ENCODE data around the gene LBX2.
"Not testable (repeated sequence)": the region's sequence is repeated elsewhere in the genome, so short reads cannot be mapped to it uniquely, and the experiment has no call there.

Gene LBX2

GRCh38 chr2:74460187-74460586 is 39.2 kb downstream of the LBX2 start:
- H3K9me3 ChIP-seq (ENCODE audit: control insufficient read depth, insufficient read depth, low read length); H3K27ac ChIP-seq (ENCODE audit: low read depth, low read length); H3K4me3 ChIP-seq (ENCODE audit: low read depth, low read length); H3K9ac ChIP-seq (ENCODE audit: low read depth, low read length); H3K27me3 ChIP-seq (ENCODE audit: control insufficient read depth, insufficient read depth, low read length): not testable (repeated sequence)
- H3K36me3 ChIP-seq (ENCODE audit: control insufficient read depth, insufficient read depth, low read length): peaks cover 15% of the 10 kb centered on the region
- H3K4me1 ChIP-seq (ENCODE audit: control insufficient read depth, insufficient read depth, low read length): peaks cover 13% of the 10 kb centered on the region

DNA sequence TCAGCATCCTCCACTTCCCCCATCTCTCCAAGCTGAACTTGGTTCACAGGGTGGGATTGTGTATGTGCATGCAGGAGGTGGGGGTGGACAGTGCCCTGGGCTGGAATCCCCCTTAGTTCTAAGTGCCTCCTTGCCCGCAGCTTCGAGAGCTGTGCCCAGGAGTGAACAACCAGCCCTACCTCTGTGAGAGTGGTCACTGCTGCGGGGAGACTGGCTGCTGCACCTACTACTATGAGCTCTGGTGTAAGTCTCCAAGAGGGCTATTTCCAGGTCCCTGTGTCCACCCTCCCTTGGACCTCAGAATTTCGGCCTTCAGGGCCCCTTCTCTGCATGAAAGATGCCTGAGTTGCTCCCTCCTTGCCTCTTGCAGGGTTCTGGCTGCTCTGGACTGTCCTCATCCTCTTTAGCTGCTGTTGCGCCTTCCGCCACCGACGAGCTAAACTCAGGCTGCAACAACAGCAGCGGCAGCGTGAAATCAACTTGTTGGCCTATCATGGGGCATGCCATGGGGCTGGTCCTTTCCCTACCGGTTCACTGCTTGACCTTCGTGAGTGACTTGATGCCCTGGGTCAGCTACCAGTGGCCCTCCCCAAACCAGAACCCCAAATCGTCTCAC is 39.8 kb downstream of the LBX2 start:
- H3K36me3 ChIP-seq (ENCODE audit: control insufficient read depth, insufficient read depth, low read length): peaks cover 15% of the 10 kb centered on the region
- H3K27ac ChIP-seq (ENCODE audit: low read depth, low read length); H3K9ac ChIP-seq (ENCODE audit: low read depth, low read length); H3K9me3 ChIP-seq (ENCODE audit: control insufficient read depth, insufficient read depth, low read length); H3K27me3 ChIP-seq (ENCODE audit: control insufficient read depth, insufficient read depth, low read length): not testable (repeated sequence)
- H3K4me3 ChIP-seq (ENCODE audit: low read depth, low read length): peak overlapping the region; percentile 97; the same call in 1 of the 2 replicates
- H3K4me1 ChIP-seq (ENCODE audit: control insufficient read depth, insufficient read depth, low read length): peaks cover 13% of the 10 kb centered on the region

DNA sequence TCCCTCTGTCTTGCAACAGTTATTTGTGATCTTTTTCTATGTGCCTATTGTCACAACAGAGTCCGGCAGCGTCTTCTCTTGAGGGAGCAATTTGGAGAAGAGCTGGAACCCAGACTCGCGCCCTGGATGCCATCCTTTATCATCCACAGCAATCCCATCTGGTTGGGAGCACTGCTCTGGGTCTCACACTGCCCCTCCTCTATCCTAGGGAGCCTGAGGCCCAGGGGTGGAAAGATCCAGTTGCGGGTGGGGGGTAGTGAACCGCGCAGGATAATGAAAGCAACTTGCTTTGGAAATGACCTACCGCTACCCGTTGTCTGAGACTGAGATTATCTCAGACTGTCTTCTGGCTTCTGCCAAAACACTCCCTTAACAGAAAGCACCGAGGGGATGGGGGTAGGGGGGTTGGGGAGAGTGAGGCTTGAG is 40.5 kb downstream of the LBX2 start:
- H3K27me3 ChIP-seq (ENCODE audit: control insufficient read depth, insufficient read depth, low read length): no peaks in the 10 kb centered on the region
- H3K9ac ChIP-seq (ENCODE audit: low read depth, low read length): peak overlapping the region; percentile 80
- peaks cover 10% of the 10 kb centered on the region for H3K4me1 ChIP-seq (ENCODE audit: control insufficient read depth, insufficient read depth, low read length)
- no peaks in the 10 kb centered on the region for H3K9me3 ChIP-seq (ENCODE audit: control insufficient read depth, insufficient read depth, low read length)
- H3K27ac ChIP-seq (ENCODE audit: low read depth, low read length): no peak overlapping the region
- peaks cover 15% of the 10 kb centered on the region for H3K36me3 ChIP-seq (ENCODE audit: control insufficient read depth, insufficient read depth, low read length)
- peak overlapping the region; percentile 97 for H3K4me3 ChIP-seq (ENCODE audit: low read depth, low read length)

GRCh38 chr2:74458132-74458937 is 41.1 kb downstream of the LBX2 start, which contains the start of gene WBP1:
TSS of gene WBP1 (plus strand) at chr2:74458438. CDS start at chr2:74458603, 165 bp downstream.
- Histone ChIP-seq H3K9ac (ENCODE audit: low read depth, low read length) (peak within 1 kb of the TSS; percentile 80), H3K4me3 (ENCODE audit: low read depth, low read length) (peak within 1 kb of the TSS; percentile 97), H3K9me3 (ENCODE audit: control insufficient read depth, insufficient read depth, low read length) (no peaks in the 10 kb centered on the region), H3K27ac (ENCODE audit: low read depth, low read length) (peak within 1 kb of the TSS; percentile 99), H3K36me3 (ENCODE audit: control insufficient read depth, insufficient read depth, low read length) (peaks cover 15% of the 10 kb centered on the region), H3K27me3 (ENCODE audit: control insufficient read depth, insufficient read depth, low read length) (no peaks in the 10 kb centered on the region), H3K4me1 (ENCODE audit: control insufficient read depth, insufficient read depth, low read length) (peaks cover 10% of the 10 kb centered on the region)

GRCh38 chr2:74457549-74458131 is 41.8 kb downstream of the LBX2 start:
- H3K27ac ChIP-seq (ENCODE audit: low read depth, low read length): peak overlapping the region; percentile 99
- no peaks in the 10 kb centered on the region for H3K9me3 ChIP-seq (ENCODE audit: control insufficient read depth, insufficient read depth, low read length)
- peak overlapping the region; percentile 69 for H3K4me3 ChIP-seq (ENCODE audit: low read depth, low read length)
- H3K27me3 ChIP-seq (ENCODE audit: control insufficient read depth, insufficient read depth, low read length): no peaks in the 10 kb centered on the region
- H3K9ac ChIP-seq (ENCODE audit: low read depth, low read length): peak overlapping the region; percentile 78
- peaks cover 10% of the 10 kb centered on the region for H3K4me1 ChIP-seq (ENCODE audit: control insufficient read depth, insufficient read depth, low read length)
- H3K36me3 ChIP-seq (ENCODE audit: control insufficient read depth, insufficient read depth, low read length): peaks cover 8% of the 10 kb centered on the region; the same call in 1 of the 2 replicates

- Histone ChIP-seq H3K4me3 (ENCODE audit: low read depth, low read length) (peak overlapping the region; percentile 69), H3K9ac (ENCODE audit: low read depth, low read length) (peak overlapping the region; percentile 9), H3K27me3 (ENCODE audit: control insufficient read depth, insufficient read depth, low read length) (no peaks in the 10 kb centered on the region), H3K4me1 (ENCODE audit: control insufficient read depth, insufficient read depth, low read length) (peaks cover 10% of the 10 kb centered on the region), H3K27ac (ENCODE audit: low read depth, low read length) (peak overlapping the region; percentile 99), H3K36me3 (ENCODE audit: control insufficient read depth, insufficient read depth, low read length) (peaks cover 3% of the 10 kb centered on the region; the same call in 1 of the 2 replicates), H3K9me3 (ENCODE audit: control insufficient read depth, insufficient read depth, low read length) (no peaks in the 10 kb centered on the region)
Observed at GRCh38 chr2:74457129-74457548, 42.3 kb downstream of the LBX2 start.

DNA sequence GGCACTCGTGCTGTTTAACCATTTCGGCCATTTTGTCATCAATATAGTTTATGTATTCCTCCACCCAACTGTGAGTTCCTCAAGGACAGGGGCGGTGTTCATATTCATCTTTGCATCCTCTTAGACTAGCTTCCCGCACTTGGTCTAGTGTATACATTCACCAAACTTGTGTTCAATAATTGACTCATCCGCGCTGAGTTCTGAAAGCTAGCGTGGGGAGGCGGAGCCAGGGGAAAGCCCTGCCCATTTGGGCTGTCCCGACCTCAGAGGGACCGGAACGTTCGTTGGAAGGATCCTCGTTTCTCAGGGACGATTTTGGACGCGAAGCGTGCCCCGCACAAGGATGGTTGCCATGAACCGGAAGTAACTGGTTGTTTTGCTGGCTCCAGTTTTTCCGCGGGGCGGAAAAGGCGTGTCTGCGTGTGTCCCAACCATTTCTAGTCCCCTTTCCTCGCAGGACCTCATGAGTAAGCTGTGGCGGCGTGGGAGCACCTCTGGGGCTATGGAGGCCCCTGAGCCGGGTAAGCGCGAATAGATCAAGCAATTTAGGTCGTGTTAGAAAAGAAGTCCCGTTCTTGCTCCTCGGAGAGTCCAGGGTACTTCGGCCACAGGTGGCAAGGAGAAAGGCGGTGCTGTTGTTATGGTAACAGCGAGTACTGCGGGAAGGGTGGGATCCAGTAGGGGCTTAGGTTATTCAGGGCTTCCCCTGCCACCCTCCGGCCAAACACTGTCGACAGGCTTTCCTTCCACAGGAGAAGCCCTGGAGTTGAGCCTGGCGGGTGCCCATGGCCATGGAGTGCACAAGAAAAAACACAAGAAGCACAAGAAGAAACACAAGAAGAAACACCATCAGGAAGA is 44.5 kb downstream of the LBX2 start, which contains the start of gene INO80B:
Gene INO80B (plus strand): TSS at position 434 of the 858 bp plus-strand sequence. CDS start 30 bp downstream, at position 464.
- Histone ChIP-seq H3K36me3 (ENCODE audit: control insufficient read depth, insufficient read depth, low read length) (no peaks in the 10 kb centered on the region), H3K27ac (ENCODE audit: low read depth, low read length) (peak within 1 kb of the TSS; percentile 24), H3K4me3 (ENCODE audit: low read depth, low read length) (peak within 1 kb of the TSS; percentile 96), H3K9me3 (ENCODE audit: control insufficient read depth, insufficient read depth, low read length) (no peaks in the 10 kb centered on the region), H3K9ac (ENCODE audit: low read depth, low read length) (peak within 1 kb of the TSS; percentile 76), H3K4me1 (ENCODE audit: control insufficient read depth, insufficient read depth, low read length) (peaks cover 10% of the 10 kb centered on the region), H3K27me3 (ENCODE audit: control insufficient read depth, insufficient read depth, low read length) (no peaks in the 10 kb centered on the region)

DNA sequence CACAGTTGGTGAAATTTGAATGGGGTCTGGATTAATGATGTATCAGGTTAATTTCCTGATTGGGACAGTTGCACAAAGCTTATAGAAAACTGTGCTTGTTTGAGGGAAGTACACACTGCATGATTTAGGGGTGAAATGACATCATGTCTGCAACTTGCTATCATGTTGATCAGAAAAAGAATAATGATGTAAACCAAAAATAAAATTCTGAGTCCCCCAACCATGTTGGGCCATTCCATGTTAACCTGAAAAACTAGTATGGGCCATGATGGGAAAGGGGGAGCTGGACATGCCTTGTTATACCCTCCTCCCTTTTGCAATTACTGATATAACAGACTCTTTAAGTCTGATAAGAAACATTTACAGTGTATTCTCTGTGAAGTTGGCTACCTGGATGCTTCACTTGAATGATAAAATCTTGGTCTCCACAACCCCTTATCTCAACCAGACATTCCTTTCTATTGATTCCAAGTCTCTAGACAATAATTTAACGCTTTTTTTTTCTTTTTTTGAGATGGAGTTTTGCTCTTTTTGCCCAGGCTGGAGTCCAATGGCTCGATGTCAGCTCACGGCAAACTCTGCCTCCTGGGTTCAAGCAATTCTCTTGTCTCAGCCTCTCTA is 48.7 kb downstream of the LBX2 start:
- Histone ChIP-seq H3K4me3 (ENCODE audit: low read depth, low read length) (no peak overlapping the region), H3K27ac (ENCODE audit: low read depth, low read length) (no peak overlapping the region), H3K4me1 (ENCODE audit: control insufficient read depth, insufficient read depth, low read length) (0 out of 2 replicates have a peak, but pooled peaks cover 4% of the 10 kb centered on the region)

DNA sequence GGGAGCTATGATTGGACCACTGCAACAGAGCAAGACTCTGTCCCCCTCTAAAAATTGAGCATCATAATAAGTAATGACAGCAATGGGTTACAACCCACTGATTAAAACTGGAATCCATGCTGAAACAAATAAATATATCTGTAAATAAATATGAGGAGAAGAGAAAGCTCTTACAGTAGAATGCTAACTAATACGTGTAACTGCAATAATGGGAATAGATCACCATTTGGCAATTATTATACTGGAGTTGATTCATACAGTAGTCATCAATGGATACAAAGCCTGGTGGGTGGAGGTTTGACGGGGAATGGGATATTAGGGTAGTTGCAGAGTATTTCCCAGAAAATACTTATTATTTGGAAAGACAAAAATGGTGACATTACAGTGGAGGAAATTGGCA is 50.6 kb downstream of the LBX2 start:
- Histone ChIP-seq H3K9ac (ENCODE audit: low read depth, low read length) (no peak overlapping the region), H3K4me1 (ENCODE audit: control insufficient read depth, insufficient read depth, low read length) (no peaks in the 10 kb centered on the region), H3K27ac (ENCODE audit: low read depth, low read length) (no peak overlapping the region), H3K9me3 (ENCODE audit: control insufficient read depth, insufficient read depth, low read length) (no peaks in the 10 kb centered on the region), H3K36me3 (ENCODE audit: control insufficient read depth, insufficient read depth, low read length) (no peaks in the 10 kb centered on the region), H3K27me3 (ENCODE audit: control insufficient read depth, insufficient read depth, low read length) (no peaks in the 10 kb centered on the region; the same call in 1 of the 2 replicates), H3K4me3 (ENCODE audit: low read depth, low read length) (no peak overlapping the region)

More for the DNA sequence above, 48.7 kb downstream of the LBX2 start:
- H3K27me3 ChIP-seq (ENCODE audit: control insufficient read depth, insufficient read depth, low read length): no peaks in the 10 kb centered on the region
- no peak overlapping the region for H3K9ac ChIP-seq (ENCODE audit: low read depth, low read length)
- no peaks in the 10 kb centered on the region for H3K9me3 ChIP-seq (ENCODE audit: control insufficient read depth, insufficient read depth, low read length)
- no peaks in the 10 kb centered on the region for H3K36me3 ChIP-seq (ENCODE audit: control insufficient read depth, insufficient read depth, low read length)
